Subcutaneous adipose tissue (tissue), 4 donors: ENCODE results near the gene YIF1B. TPM values are rescaled to one million over a fixed set of nuclear protein-coding genes. Genes with fewer than 3 reads are reported as not detected.

ENCODE experiments used
- total RNA-seq, 4 donors: library from RNA; depleted of rRNA; stranded (reverse); fragments of >200 nt; gene quantifications; one replicate each; pipeline ENCODE4 v1.1.0, GENCODE V29; 2016
- TF ChIP-seq, protein P1 (sequence below): fragments of 450-650 bp; IDR thresholded peaks from one replicate; pipeline ENCODE4 v1.5.1; 2016; ENCODE audit warnings: low read depth, mild to moderate bottlenecking, control low read depth, antibody characterized with exemption, moderate library complexity

The YIF1B gene
- total RNA-seq, 4 donors from 2014 or later, result 14.5 to 28.7 (median 19.5) TPM

DNA sequence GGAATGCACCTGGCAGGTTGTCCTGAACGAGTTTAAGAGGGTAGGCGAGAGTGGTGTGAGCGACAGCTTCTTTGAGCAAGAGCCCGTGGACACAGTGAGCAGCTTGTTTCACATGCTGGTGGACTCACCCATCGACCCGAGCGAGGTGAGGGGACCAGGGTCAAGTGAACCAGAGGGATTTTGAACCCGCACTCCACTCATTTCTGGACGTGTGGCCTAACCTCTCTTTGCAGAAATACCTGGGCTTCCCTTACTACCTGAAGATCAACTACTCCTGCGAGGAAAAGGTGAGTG lies 21.6 kb upstream of the YIF1B start:
- TF ChIP-seq, protein P1, sequence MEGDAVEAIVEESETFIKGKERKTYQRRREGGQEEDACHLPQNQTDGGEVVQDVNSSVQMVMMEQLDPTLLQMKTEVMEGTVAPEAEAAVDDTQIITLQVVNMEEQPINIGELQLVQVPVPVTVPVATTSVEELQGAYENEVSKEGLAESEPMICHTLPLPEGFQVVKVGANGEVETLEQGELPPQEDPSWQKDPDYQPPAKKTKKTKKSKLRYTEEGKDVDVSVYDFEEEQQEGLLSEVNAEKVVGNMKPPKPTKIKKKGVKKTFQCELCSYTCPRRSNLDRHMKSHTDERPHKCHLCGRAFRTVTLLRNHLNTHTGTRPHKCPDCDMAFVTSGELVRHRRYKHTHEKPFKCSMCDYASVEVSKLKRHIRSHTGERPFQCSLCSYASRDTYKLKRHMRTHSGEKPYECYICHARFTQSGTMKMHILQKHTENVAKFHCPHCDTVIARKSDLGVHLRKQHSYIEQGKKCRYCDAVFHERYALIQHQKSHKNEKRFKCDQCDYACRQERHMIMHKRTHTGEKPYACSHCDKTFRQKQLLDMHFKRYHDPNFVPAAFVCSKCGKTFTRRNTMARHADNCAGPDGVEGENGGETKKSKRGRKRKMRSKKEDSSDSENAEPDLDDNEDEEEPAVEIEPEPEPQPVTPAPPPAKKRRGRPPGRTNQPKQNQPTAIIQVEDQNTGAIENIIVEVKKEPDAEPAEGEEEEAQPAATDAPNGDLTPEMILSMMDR, result no peak

DNA sequence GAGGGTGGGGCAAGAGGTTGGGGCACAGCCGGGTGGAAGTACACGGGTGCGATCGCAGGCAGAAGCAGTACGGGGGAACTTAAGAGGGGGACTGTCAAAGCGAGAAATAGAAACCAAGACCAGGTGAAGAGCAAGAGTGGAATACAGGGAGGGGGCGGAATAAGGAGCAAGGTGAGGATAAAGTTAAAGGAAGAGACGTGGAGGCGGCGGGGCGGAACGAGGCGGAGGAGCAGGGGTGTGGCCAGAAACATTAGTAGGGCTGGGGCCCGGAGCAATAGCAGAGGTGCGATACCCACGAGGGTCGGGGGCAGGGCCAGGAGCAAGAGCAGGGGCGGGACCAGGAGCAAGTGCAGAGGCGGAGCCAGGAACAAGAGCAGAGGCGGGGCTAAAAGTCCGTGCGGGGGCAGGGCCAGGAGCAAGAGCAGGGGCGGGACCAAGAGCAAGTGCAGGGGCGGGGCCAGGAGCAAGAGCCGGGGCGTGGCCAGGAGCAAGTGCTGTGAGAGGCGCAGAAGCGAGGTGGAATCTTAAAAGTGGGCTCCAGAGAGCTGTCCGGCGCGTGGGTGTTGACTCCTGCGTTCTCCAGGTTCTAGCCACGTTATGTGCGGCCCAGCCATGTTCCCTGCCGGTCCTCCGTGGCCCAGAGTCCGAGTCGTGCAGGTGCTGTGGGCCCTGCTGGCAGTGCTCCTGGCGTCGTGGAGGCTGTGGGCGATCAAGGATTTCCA lies 21.1 kb upstream of the YIF1B start:
- TF ChIP-seq, protein P1, result no peak

DNA sequence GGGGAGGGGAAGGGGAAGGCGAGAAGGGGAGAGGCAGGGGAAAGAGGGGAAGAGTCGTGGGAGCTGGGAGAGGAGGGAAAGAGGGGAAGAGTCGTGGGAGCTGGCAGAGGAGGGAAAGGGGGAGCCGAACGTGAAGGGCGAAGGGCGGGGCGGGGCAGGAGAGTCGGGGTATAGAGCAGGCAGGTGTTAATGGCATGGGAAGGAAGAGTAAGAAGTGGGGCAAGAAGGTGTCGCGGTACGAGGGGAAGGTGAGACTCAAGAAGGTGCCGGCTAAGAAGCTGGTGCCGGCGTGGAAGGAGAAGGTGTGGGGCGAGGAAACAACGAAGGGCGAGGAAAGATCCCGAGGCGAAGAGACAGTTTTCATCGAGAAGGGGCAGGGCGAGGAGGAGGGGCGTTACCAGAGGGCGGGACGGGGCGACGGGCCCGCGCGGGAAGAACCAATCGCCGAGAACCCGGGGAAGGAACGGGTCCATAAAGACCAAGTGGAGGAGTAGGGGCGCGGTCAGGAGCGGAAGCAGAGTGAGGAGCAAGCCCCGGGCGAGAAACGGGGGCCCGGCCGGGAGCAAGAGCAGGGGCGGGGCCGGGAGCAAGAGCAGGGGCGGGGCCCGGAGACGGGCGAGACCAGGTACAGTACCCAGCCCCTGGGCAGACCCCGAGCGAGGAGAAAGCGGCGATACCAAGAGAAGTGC lies 20.3 kb upstream of the YIF1B start:
- TF ChIP-seq, protein P1, result no peak

DNA sequence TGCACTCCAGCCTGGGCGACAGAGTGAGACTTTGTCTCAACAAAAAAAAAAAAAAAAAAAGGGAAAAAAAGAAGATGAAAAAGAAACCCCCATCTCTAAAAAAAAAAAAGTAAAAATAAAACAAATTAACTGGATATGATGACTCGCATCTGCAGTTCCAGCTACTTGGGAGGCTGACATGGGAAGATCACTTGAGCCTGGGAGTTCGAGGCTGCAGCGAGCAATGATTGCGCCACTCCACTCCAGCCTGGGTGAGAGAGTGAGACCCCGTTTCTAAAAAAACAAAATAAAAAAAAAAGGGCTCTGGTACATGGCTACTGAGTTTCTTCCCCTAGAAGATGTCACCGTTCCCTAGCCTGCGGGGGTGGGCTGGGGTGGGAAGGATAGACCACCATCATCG lies 17.5 kb upstream of the YIF1B start:
- TF ChIP-seq, protein P1, result no peak

DNA sequence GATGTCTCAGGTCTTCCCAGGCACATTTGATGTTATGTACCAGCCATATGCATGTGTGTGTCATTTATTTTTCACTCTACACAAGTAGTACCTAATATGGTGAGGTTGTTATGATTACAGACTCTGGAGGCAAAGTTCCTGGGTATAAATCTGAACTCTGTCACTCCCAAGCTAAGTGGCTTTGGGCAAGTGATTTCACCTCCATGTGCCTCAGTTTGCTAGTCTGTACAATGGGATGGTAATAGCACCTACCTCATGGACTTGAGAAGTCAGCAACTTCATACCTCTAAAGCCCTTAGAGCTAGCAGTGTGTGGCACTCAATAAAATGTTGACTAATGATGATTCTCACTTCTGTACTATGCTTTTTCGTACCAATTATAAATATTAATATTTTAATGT lies 16.0 kb upstream of the YIF1B start:
- TF ChIP-seq, protein P1, result no peak

DNA sequence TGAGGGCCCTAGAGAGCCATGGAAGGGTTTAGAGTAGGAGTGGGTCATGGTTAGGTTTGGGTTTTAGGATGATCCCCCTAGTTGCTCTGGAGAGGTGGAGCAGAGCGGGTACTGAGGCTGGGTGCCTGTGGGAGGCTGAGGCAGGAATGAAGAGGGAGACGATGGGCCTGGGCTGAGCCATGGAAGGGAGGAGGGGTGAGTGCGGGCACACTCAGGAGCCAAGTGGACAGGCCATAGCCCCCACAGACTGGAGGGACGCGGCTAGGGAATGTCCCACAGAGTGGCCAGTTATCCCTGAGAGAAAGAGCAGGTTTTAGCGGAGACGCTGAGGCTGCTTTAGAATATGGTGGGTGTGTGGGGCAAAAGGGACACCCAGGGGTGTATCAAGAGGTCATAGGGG lies 13.9 kb upstream of the YIF1B start:
- TF ChIP-seq, protein P1, result no peak

DNA sequence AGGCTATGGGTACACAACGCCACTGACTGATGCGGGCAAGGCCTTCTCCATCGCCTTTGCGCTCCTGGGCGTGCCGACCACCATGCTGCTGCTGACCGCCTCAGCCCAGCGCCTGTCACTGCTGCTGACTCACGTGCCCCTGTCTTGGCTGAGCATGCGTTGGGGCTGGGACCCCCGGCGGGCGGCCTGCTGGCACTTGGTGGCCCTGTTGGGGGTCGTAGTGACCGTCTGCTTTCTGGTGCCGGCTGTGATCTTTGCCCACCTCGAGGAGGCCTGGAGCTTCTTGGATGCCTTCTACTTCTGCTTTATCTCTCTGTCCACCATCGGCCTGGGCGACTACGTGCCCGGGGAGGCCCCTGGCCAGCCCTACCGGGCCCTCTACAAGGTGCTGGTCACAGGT lies 10.8 kb upstream of the YIF1B start:
- TF ChIP-seq, protein P1, result no peak
